Neural cell (in vitro differentiated cells): Measurements from ENCODE around the gene SLC6A11. TPM values are rescaled to one million over a fixed set of nuclear protein-coding genes. Genes with fewer than 3 reads are reported as not detected.

Experiments
- H2AFZ ChIP-seq: fragments of 200-600, 300-800 bp; sonication (generic), shearing (Covaris generic); 2 replicates; pipeline ENCODE4 v1.6.0; 2014; ENCODE audit warnings: low read depth, mild to moderate bottlenecking, antibody characterized with exemption, low read length, moderate library complexity
- H3F3A ChIP-seq: fragments of 200-600 bp; shearing (Covaris generic); 2 replicates; pipeline ENCODE4 v1.6.1; 2016; ENCODE audit warnings: mild to moderate bottlenecking, moderate library complexity, mixed read lengths, antibody characterized with exemption, low read length; ENCODE audit not compliant: insufficient read depth, poor library complexity, severe bottlenecking
- H3K27ac ChIP-seq: fragments of 200-600, 300-800 bp; sonication (generic), shearing (Covaris generic); 2 replicates; pipeline ENCODE4 v1.5.1; 2014; ENCODE audit warnings: mild to moderate bottlenecking, low read length, moderate library complexity
- H3K27me3 ChIP-seq: fragments of 300-800, 200-600 bp; sonication (generic), shearing (Covaris generic); 2 replicates; pipeline ENCODE4 v1.6.0; 2014; ENCODE audit warnings: mild to moderate bottlenecking, low read depth, low read length, moderate library complexity; ENCODE audit not compliant: insufficient read depth
- H3K36me3 ChIP-seq: fragments of 300-800, 200-600 bp; sonication (generic), shearing (Covaris generic); 2 replicates; pipeline ENCODE4 v1.5.1; 2014; ENCODE audit warnings: mild to moderate bottlenecking, antibody characterized with exemption, low read length, moderate library complexity; ENCODE audit not compliant: insufficient read depth
- H3K4me2 ChIP-seq: fragments of 300-800, 200-600 bp; sonication (generic), shearing (Covaris generic); 2 replicates; pipeline ENCODE4 v1.6.0; 2014; ENCODE audit warnings: mild to moderate bottlenecking, low read length
- H3K4me3 ChIP-seq: fragments of 300-800, 200-600 bp; sonication (generic), shearing (Covaris generic); 2 replicates; pipeline ENCODE4 v1.5.1; 2014; ENCODE audit warnings: mild to moderate bottlenecking, low read length, moderate library complexity
- H3K79me2 ChIP-seq: fragments of 200-600 bp; shearing (Covaris generic); replicated peaks from 2 replicates; pipeline ENCODE4 v1.6.0; 2014; ENCODE audit warnings: mild to moderate bottlenecking, low read length, moderate library complexity; ENCODE audit not compliant: insufficient read depth
- H3K9ac ChIP-seq: fragments of 300-800, 200-600 bp; sonication (generic), shearing (Covaris generic); 2 replicates; pipeline ENCODE4 v1.6.1; 2016; ENCODE audit warnings: mild to moderate bottlenecking, low read length, mixed read lengths
- H3K9me2 ChIP-seq: fragments of 200-600 bp; shearing (Covaris generic); 2 replicates; pipeline ENCODE4 v1.6.1; 2016; ENCODE audit warnings: mild to moderate bottlenecking, low read length, mixed read lengths; ENCODE audit not compliant: insufficient read depth
- H3K9me3 ChIP-seq: fragments of 200-600, 300-800 bp; sonication (generic), shearing (Covaris generic); 2 replicates; pipeline ENCODE4 v1.6.1; 2016; ENCODE audit warnings: mild to moderate bottlenecking, mixed run types, low read length, moderate library complexity, mixed read lengths
- H4K20me1 ChIP-seq: fragments of 200-600 bp; shearing (Covaris generic); 2 replicates; pipeline ENCODE4 v1.6.1; 2016; ENCODE audit warnings: mild to moderate bottlenecking, mixed run types; ENCODE audit not compliant: insufficient read depth
- EP300 ChIP-seq: fragments of 450-650 bp; conservative IDR thresholded peaks from 2 replicates; pipeline ENCODE4 v1.6.1; 2014; ENCODE audit warnings: antibody characterized with exemption, mild to moderate bottlenecking, moderate library complexity; ENCODE audit not compliant: poor library complexity, severe bottlenecking
- EZH2 ChIP-seq: fragments of 200-600, 300-800 bp; shearing (Covaris generic), sonication (generic); IDR thresholded peaks from 2 replicates; pipeline ENCODE4 v1.6.1; 2014; ENCODE audit warnings: antibody characterized with exemption, low read length, borderline replicate concordance, mild to moderate bottlenecking; ENCODE audit not compliant: insufficient read depth, poor library complexity, severe bottlenecking
- MXI1 ChIP-seq: fragments of 450-650 bp; conservative IDR thresholded peaks from 2 replicates; pipeline ENCODE4 v1.6.1; 2014; ENCODE audit warnings: antibody characterized with exemption, mild to moderate bottlenecking; ENCODE audit not compliant: poor library complexity, severe bottlenecking
- POLR2AphosphoS5 ChIP-seq: IDR thresholded peaks from 2 replicates; pipeline ENCODE4 v1.6.1; 2012
- RAD21 ChIP-seq: fragments of 450-650 bp; conservative IDR thresholded peaks from 2 replicates; pipeline ENCODE4 v1.6.1; 2014; ENCODE audit warnings: antibody characterized with exemption, mild to moderate bottlenecking, moderate library complexity
- SMC3 ChIP-seq: fragments of 450-650 bp; conservative IDR thresholded peaks from 2 replicates; pipeline ENCODE4 v1.6.1; 2014; ENCODE audit warnings: antibody characterized with exemption, mild to moderate bottlenecking, moderate library complexity; ENCODE audit not compliant: poor library complexity
- TAF1 ChIP-seq: IDR thresholded peaks from 2 replicates; pipeline ENCODE4 v1.6.1; 2012; ENCODE audit warnings: low read depth
- polyA plus RNA-seq: library from polyadenylated mRNA; depleted of rRNA; stranded (reverse); fragments of >200 nt; gene quantifications from 2 replicates; pipeline ENCODE4 v1.2.3, GENCODE V29; 2014
- TF ChIP-seq, protein P1 (sequence below): IDR thresholded peaks from 2 replicates; pipeline ENCODE4 v1.6.1; 2012; ENCODE audit warnings: borderline replicate concordance
- TF ChIP-seq, protein P2 (sequence below): fragments of 450-650 bp; IDR thresholded peaks from 2 replicates; pipeline ENCODE4 v1.5.1; 2014; ENCODE audit warnings: antibody characterized with exemption, mild to moderate bottlenecking, moderate library complexity; ENCODE audit not compliant: poor library complexity, severe bottlenecking

The SLC6A11 gene
- polyA plus RNA-seq, 1 donor from 2014 or later, result 4.2 TPM

DNA sequence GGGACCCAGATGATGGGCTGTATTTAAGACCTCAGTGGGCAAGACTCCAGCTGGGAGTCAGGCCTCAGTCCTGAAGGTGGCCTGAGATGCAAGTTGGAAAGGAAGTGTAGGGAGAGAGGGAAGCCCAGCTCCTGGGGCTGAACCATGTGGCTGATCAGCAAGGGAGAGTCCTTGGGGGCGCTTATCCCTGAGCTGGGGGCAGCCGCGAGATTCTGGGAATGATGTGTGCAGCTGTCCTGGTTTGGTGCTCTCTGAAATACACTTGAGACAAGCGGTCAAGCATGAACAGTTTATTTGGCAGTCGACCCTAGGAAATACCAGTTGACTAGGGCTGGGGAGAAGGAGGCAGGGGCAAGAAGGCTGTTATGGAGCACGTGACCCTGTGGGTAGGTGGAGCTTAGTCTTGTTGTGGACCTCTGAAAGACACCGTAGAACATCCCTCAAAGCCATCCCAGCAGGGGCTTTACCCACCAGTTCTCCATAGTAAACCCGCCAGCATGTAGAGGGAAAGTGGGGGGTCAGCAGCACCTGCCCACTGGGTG lies 41.8 kb upstream of the SLC6A11 start:
- no peaks in the 10 kb centered on the region for H3K9me2 ChIP-seq

DNA sequence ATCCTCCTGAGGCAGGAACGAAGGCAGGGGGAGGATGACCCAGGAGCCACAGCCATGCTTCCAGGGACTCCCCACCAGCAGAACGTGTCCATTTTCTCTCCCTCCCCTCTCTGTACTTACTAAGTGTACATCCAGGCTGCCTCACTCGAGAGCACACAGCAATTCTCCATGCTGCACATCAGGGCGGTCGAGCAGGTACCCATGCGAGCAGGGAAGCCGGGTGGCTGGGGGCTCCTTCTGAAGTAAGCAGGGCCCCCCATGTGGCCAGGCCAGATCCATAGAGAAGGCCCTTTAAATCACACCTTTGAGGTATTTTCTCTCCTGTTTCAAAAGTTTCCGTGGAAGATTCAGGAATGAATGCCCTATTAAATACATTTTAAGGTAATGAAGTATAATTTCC lies 41.2 kb upstream of the SLC6A11 start:
- Histone ChIP-seq H3K9ac (no peak overlapping the region), H3K36me3 (no peaks in the 10 kb centered on the region), H3K27ac (no peak overlapping the region), H3K4me2 (no peak overlapping the region), H2AFZ (no peak overlapping the region), H3K27me3 (no peaks in the 10 kb centered on the region), H4K20me1 (no peaks in the 10 kb centered on the region), H3K9me2 (no peaks in the 10 kb centered on the region), H3K79me2 (no peaks in the 10 kb centered on the region), H3K4me3 (no peak overlapping the region), H3K9me3 (no peaks in the 10 kb centered on the region), H3F3A (no peaks in the 10 kb centered on the region)
- TF ChIP-seq MXI1, result no peak
- TF ChIP-seq POLR2AphosphoS5, result no peak
- TF ChIP-seq, protein P1, sequence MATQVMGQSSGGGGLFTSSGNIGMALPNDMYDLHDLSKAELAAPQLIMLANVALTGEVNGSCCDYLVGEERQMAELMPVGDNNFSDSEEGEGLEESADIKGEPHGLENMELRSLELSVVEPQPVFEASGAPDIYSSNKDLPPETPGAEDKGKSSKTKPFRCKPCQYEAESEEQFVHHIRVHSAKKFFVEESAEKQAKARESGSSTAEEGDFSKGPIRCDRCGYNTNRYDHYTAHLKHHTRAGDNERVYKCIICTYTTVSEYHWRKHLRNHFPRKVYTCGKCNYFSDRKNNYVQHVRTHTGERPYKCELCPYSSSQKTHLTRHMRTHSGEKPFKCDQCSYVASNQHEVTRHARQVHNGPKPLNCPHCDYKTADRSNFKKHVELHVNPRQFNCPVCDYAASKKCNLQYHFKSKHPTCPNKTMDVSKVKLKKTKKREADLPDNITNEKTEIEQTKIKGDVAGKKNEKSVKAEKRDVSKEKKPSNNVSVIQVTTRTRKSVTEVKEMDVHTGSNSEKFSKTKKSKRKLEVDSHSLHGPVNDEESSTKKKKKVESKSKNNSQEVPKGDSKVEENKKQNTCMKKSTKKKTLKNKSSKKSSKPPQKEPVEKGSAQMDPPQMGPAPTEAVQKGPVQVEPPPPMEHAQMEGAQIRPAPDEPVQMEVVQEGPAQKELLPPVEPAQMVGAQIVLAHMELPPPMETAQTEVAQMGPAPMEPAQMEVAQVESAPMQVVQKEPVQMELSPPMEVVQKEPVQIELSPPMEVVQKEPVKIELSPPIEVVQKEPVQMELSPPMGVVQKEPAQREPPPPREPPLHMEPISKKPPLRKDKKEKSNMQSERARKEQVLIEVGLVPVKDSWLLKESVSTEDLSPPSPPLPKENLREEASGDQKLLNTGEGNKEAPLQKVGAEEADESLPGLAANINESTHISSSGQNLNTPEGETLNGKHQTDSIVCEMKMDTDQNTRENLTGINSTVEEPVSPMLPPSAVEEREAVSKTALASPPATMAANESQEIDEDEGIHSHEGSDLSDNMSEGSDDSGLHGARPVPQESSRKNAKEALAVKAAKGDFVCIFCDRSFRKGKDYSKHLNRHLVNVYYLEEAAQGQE, result no peak
- TF ChIP-seq EP300, result no peak
- TF ChIP-seq RAD21, result no peak
- no peak for TF ChIP-seq EZH2
- no peak for TF ChIP-seq SMC3

More for the DNA sequence above, 41.8 kb upstream of the SLC6A11 start:
- Histone ChIP-seq H3K27ac (no peak overlapping the region), H3K9ac (no peak overlapping the region), H3F3A (no peaks in the 10 kb centered on the region), H3K4me2 (no peak overlapping the region), H3K79me2 (no peaks in the 10 kb centered on the region), H3K27me3 (no peaks in the 10 kb centered on the region), H4K20me1 (no peaks in the 10 kb centered on the region), H2AFZ (no peak overlapping the region), H3K36me3 (no peaks in the 10 kb centered on the region), H3K9me3 (no peaks in the 10 kb centered on the region), H3K4me3 (no peak overlapping the region)
- TF ChIP-seq EZH2 (no peak), RAD21 (no peak)

DNA sequence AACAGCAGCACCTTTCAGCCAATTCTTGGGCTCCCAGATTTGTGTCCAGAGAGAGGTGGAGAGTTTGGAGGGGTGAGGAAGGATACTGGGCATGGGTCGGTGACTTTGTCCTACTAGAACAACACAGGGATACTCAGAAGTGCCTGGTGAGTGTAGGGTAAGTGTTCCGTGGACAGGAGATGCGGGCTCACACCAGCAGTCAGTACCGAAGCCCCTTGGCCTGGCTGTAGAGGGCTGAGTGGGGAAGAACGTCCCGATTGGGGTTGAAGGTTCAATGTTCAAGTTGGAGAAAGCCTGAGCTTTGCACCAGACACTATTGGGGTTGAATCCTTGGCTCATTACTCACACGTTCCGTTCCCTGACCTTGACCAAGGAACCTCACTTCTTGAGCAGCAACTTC lies 40.8 kb upstream of the SLC6A11 start:
- Histone ChIP-seq H3K79me2 (no peaks in the 10 kb centered on the region), H3K4me3 (no peak overlapping the region), H3K4me2 (no peak overlapping the region), H3K9me3 (no peaks in the 10 kb centered on the region), H3K9ac (no peak overlapping the region), H3K27ac (no peak overlapping the region), H2AFZ (no peak overlapping the region), H3K9me2 (no peaks in the 10 kb centered on the region), H3F3A (no peaks in the 10 kb centered on the region), H4K20me1 (no peaks in the 10 kb centered on the region), H3K36me3 (no peaks in the 10 kb centered on the region), H3K27me3 (no peaks in the 10 kb centered on the region)
- TF ChIP-seq, protein P1, result no peak
- no peak for TF ChIP-seq POLR2AphosphoS5
- no peak for TF ChIP-seq SMC3
- no peak for TF ChIP-seq EZH2
- TF ChIP-seq, protein P2, sequence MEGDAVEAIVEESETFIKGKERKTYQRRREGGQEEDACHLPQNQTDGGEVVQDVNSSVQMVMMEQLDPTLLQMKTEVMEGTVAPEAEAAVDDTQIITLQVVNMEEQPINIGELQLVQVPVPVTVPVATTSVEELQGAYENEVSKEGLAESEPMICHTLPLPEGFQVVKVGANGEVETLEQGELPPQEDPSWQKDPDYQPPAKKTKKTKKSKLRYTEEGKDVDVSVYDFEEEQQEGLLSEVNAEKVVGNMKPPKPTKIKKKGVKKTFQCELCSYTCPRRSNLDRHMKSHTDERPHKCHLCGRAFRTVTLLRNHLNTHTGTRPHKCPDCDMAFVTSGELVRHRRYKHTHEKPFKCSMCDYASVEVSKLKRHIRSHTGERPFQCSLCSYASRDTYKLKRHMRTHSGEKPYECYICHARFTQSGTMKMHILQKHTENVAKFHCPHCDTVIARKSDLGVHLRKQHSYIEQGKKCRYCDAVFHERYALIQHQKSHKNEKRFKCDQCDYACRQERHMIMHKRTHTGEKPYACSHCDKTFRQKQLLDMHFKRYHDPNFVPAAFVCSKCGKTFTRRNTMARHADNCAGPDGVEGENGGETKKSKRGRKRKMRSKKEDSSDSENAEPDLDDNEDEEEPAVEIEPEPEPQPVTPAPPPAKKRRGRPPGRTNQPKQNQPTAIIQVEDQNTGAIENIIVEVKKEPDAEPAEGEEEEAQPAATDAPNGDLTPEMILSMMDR, result no peak
- no peak for TF ChIP-seq MXI1
- no peak for TF ChIP-seq RAD21
- TF ChIP-seq EP300, result no peak
- no peak for TF ChIP-seq TAF1
